ENCODE results near the gene USP17L19. TPM values are rescaled to one million over a fixed set of nuclear protein-coding genes. Genes with fewer than 3 reads are reported as not detected.
"Not testable (repeated sequence)": the region's sequence is repeated elsewhere in the genome, so short reads cannot be mapped to it uniquely, and the experiment has no call there.

USP17L19 gene
- total RNA-seq, 1 experiment from 2014 or later, result not detected

- not testable (repeated sequence) for H3K4me3 ChIP-seq (ENCODE audit: insufficient read depth, low read depth, low read length); H3K27me3 ChIP-seq (ENCODE audit: control insufficient read depth, insufficient read depth, low read length); H3K36me3 ChIP-seq (replicated peaks; ENCODE audit: control insufficient read depth, insufficient read depth, low read length); DNase-seq
These were observed 18.5 kb downstream of the USP17L19 start for GRCh38 chr4:9271719-9272118.

Other genes starting within 250 kb of the USP17L19 start
- gene FAM90A26, start 83.0 kb upstream of the USP17L19 start, total RNA-seq (2014; rRNA removed; shearing (Covaris generic)), result not detected in 2 replicates
- gene USP17L10, start 42.7 kb upstream of the USP17L19 start, total RNA-seq (2014; rRNA removed; shearing (Covaris generic)), result not detected in 2 replicates
- gene USP17L11, start 38.0 kb upstream of the USP17L19 start, total RNA-seq (2014; rRNA removed; shearing (Covaris generic)), result not detected in 2 replicates
- gene USP17L12, start 33.2 kb upstream of the USP17L19 start, total RNA-seq (2014; rRNA removed; shearing (Covaris generic)), result not detected in 2 replicates
- not detected in 2 replicates for gene USP17L13, start 28.5 kb upstream of the USP17L19 start, total RNA-seq (2014; rRNA removed; shearing (Covaris generic))
- not detected in 2 replicates for gene USP17L15, start 19.0 kb upstream of the USP17L19 start, total RNA-seq (2014; rRNA removed; shearing (Covaris generic))
- not detected in 2 replicates for gene USP17L17, start 9.5 kb upstream of the USP17L19 start, total RNA-seq (2014; rRNA removed; shearing (Covaris generic))
- not detected in 2 replicates for gene USP17L18, start 4.7 kb upstream of the USP17L19 start, total RNA-seq (2014; rRNA removed; shearing (Covaris generic))
- gene USP17L20, start 4.7 kb downstream of the USP17L19 start, total RNA-seq (2014; rRNA removed; shearing (Covaris generic)), result not detected in 2 replicates
- gene USP17L21, start 9.5 kb downstream of the USP17L19 start, total RNA-seq (2014; rRNA removed; shearing (Covaris generic)), result not detected in 2 replicates
- not detected in 2 replicates for gene USP17L22, start 14.2 kb downstream of the USP17L19 start, total RNA-seq (2014; rRNA removed; shearing (Covaris generic))
- not detected in 2 replicates for gene USP17L24, start 71.8 kb downstream of the USP17L19 start, total RNA-seq (2014; rRNA removed; shearing (Covaris generic))
- gene USP17L25, start 76.5 kb downstream of the USP17L19 start, total RNA-seq (2014; rRNA removed; shearing (Covaris generic)), result not detected in 2 replicates
- gene USP17L26, start 81.3 kb downstream of the USP17L19 start, total RNA-seq (2014; rRNA removed; shearing (Covaris generic)), result not detected in 2 replicates
- not detected in 2 replicates for gene USP17L5, start 86.0 kb downstream of the USP17L19 start, total RNA-seq (2014; rRNA removed; shearing (Covaris generic))
- gene USP17L27, start 90.8 kb downstream of the USP17L19 start, total RNA-seq (2014; rRNA removed; shearing (Covaris generic)), result not detected in 2 replicates
- not detected in 2 replicates for gene USP17L28, start 95.5 kb downstream of the USP17L19 start, total RNA-seq (2014; rRNA removed; shearing (Covaris generic))
- gene USP17L29, start 100.3 kb downstream of the USP17L19 start, total RNA-seq (2014; rRNA removed; shearing (Covaris generic)), result not detected in 2 replicates
- gene USP17L30, start 109.8 kb downstream of the USP17L19 start, total RNA-seq (2014; rRNA removed; shearing (Covaris generic)), result not detected in 2 replicates
- gene DEFB131A, start 191.0 kb downstream of the USP17L19 start, total RNA-seq (2014; rRNA removed; shearing (Covaris generic)), result not detected in 2 replicates

All from H7 (cell line).